ENCODE data around the gene HAL. TPM values are rescaled to one million over a fixed set of nuclear protein-coding genes. Genes with fewer than 3 reads are reported as not detected.

HAL gene
- total and polyA plus RNA-seq, 12 donors, result 0.13 to 0.40 (median 0.20) TPM; not detected in 4

GRCh38 chr12:95955549-95956159, 40.5 kb downstream of the HAL start:
- H3K27ac ChIP-seq, result no peak overlapping the region
- no peaks in the 10 kb centered on the region for H3K27me3 ChIP-seq
- intact Hi-C loops (cut with DNase I), result no loop called here
- no peaks in the 10 kb centered on the region for H3K9me3 ChIP-seq (replicated peaks in 1 of 3)
- H3K36me3 ChIP-seq (replicated peaks in 1 of 2), result no peaks in the 10 kb centered on the region
- TF ChIP-seq CTCF (IDR thresholded peaks at IDR 0.05) (no peak), POLR2A (IDR thresholded peaks at IDR 0.05) (no peak)
- WGBS, 4 donors, result 83 to 92% (median 89%) methylated on average over 7 of the region's 7 CpGs
- no peak for DNase-seq
- H3K4me3 ChIP-seq, result no peak overlapping the region
- no peaks in the 10 kb centered on the region for H3K4me1 ChIP-seq (replicated peaks in 1 of 2)

GRCh38 chr12:95953000-95953399, 43.1 kb downstream of the HAL start:
- no peak for DNase-seq
- H3K4me1 ChIP-seq (replicated peaks in 1 of 2), result no peaks in the 10 kb centered on the region
- WGBS, 4 donors, result 50 to 67% (median 59%) methylated on average over 1 of the region's 1 CpG
- H3K27ac ChIP-seq, result no peak overlapping the region
- H3K27me3 ChIP-seq, result no peaks in the 10 kb centered on the region
- no peaks in the 10 kb centered on the region for H3K9me3 ChIP-seq (replicated peaks in 1 of 3)
- intact Hi-C loops (cut with DNase I), result no loop called here
- no peaks in the 10 kb centered on the region for H3K36me3 ChIP-seq (replicated peaks in 1 of 2)
- TF ChIP-seq CTCF (IDR thresholded peaks at IDR 0.05) (no peak), POLR2A (IDR thresholded peaks at IDR 0.05) (no peak)
- no peak overlapping the region for H3K4me3 ChIP-seq

GRCh38 chr12:95951515-95951914, 44.6 kb downstream of the HAL start:
- H3K36me3 ChIP-seq (replicated peaks in 1 of 2), result no peaks in the 10 kb centered on the region
- intact Hi-C loops (cut with DNase I), result no loop called here
- H3K27me3 ChIP-seq, result no peaks in the 10 kb centered on the region
- DNase-seq, result no peak
- H3K4me1 ChIP-seq (replicated peaks in 1 of 2), result no peaks in the 10 kb centered on the region
- H3K4me3 ChIP-seq, result no peak overlapping the region
- no peaks in the 10 kb centered on the region for H3K9me3 ChIP-seq (replicated peaks in 1 of 3)
- H3K27ac ChIP-seq, result no peak overlapping the region
- no peak for TF ChIP-seq CTCF (IDR thresholded peaks at IDR 0.05)
- no peak for TF ChIP-seq POLR2A (IDR thresholded peaks at IDR 0.05)

- Histone ChIP-seq H3K4me3 (no peak overlapping the region), H3K36me3 (replicated peaks in 1 of 2) (no peaks in the 10 kb centered on the region), H3K27ac (no peak overlapping the region), H3K4me1 (replicated peaks in 1 of 2) (no peaks in the 10 kb centered on the region), H3K9me3 (replicated peaks in 1 of 3) (no peaks in the 10 kb centered on the region), H3K27me3 (no peaks in the 10 kb centered on the region)
- intact Hi-C loops (cut with DNase I), result no loop called here
- no peak for DNase-seq
- WGBS, 4 donors, result 74 to 80% (median 78%) methylated on average over 4 of the region's 4 CpGs
- no peak for TF ChIP-seq POLR2A (IDR thresholded peaks at IDR 0.05)
- no peak for TF ChIP-seq CTCF (IDR thresholded peaks at IDR 0.05)
These were observed 46.5 kb downstream of the HAL start for GRCh38 chr12:95949477-95950206.
